Measurements from ENCODE around the gene LYST. TPM values are rescaled to one million over a fixed set of nuclear protein-coding genes. Genes with fewer than 3 reads are reported as not detected.
A peak's percentile ranks its signal among the peaks of the same experiment; 100 is the strongest.
"Not testable (repeated sequence)": the region's sequence is repeated elsewhere in the genome, so short reads cannot be mapped to it uniquely, and the experiment has no call there.

Gene LYST
- total RNA-seq, 1 donor from 2014 or later = 90.2 TPM

- POLR2A ChIA-PET = no interaction called here
- CTCF ChIA-PET = interaction anchor here (2.0 to 4.6 kb wide), 2 partner anchors 12 to 117 kb away, joined by 7 to 27 read pairs; no protein-coding TSS in a partner anchor
- no peak for TF ChIP-seq CTCF (IDR thresholded peaks at IDR 0.05)
- Mint-ChIP-seq H3K36me3 (ENCODE audit: low read depth) (peaks cover 18% of the 10 kb centered on the region), H3K27me3 (no peaks in the 10 kb centered on the region), H3K27ac (peak overlapping the region; percentile 38), H3K4me1 (peaks cover 72% of the 10 kb centered on the region), H3K9me3 (no peaks in the 10 kb centered on the region), H3K4me3 (no peak overlapping the region)
- intact Hi-C loops (cut with micrococcal nuclease) = no loop called here
- no peak for ATAC-seq (ENCODE audit: low read depth)
- DNase-seq = no peak
Measured at GRCh38 chr1:235854347-235854746, 12.4 kb downstream of the LYST start.

DNA sequence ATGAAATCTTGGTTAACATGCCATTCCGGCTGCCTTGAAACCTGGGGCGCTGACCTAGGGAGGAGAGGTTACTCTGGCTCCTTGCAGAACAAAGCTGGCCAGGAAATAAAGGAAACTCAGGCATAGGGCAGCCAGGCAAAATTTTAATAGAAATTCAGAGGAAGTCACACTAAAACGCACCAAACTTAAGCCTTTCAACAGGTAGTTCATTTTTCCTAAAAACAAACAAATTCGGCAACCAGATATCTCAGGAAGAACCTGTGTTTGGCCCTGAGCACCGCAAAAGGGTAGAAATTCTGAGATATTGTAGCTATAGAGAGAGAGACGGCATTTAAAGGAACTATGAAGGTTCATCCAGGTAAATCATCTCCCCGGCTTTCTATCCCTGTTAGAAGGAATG is 13.1 kb downstream of the LYST start:
- Mint-ChIP-seq H3K36me3 (ENCODE audit: low read depth) (peaks cover 19% of the 10 kb centered on the region), H3K27ac (no peak overlapping the region), H3K27me3 (no peaks in the 10 kb centered on the region), H3K4me1 (peaks cover 79% of the 10 kb centered on the region), H3K4me3 (no peak overlapping the region), H3K9me3 (no peaks in the 10 kb centered on the region)
- intact Hi-C loops (cut with micrococcal nuclease) = no loop called here
- ATAC-seq (ENCODE audit: low read depth) (no peak), DNase-seq (no peak)
- TF ChIP-seq CTCF (IDR thresholded peaks at IDR 0.05) = no peak
- CTCF ChIA-PET = interaction anchor here (4.6 kb wide), 1 partner anchor 11 kb away, joined by 27 read pairs; no protein-coding TSS in a partner anchor
- POLR2A ChIA-PET = no interaction called here

- TF ChIP-seq CTCF (IDR thresholded peaks at IDR 0.05) = no peak
- Mint-ChIP-seq H3K4me1 (peaks cover 85% of the 10 kb centered on the region), H3K9me3 (no peaks in the 10 kb centered on the region), H3K36me3 (ENCODE audit: low read depth) (peaks cover 22% of the 10 kb centered on the region), H3K27me3 (no peaks in the 10 kb centered on the region), H3K27ac (no peak overlapping the region), H3K4me3 (no peak overlapping the region)
- ATAC-seq (ENCODE audit: low read depth) = no peak
- CTCF ChIA-PET = interaction anchor here (4.6 kb wide), 1 partner anchor 10 kb away, joined by 27 read pairs; no protein-coding TSS in a partner anchor
- intact Hi-C loops (cut with micrococcal nuclease) = no loop called here
- POLR2A ChIA-PET = interaction anchor here (0.6 to 1.2 kb wide), 3 partner anchors 9 to 41 kb away, joined by 3 to 4 read pairs (median 3); no protein-coding TSS in a partner anchor
- no peak for DNase-seq
Measured at GRCh38 chr1:235852887-235853286, 13.8 kb downstream of the LYST start.

- TF ChIP-seq CTCF (IDR thresholded peaks at IDR 0.05) = no peak
- Mint-ChIP-seq H3K4me1 (peaks cover 86% of the 10 kb centered on the region), H3K4me3 (no peak overlapping the region), H3K27me3 (no peaks in the 10 kb centered on the region), H3K36me3 (ENCODE audit: low read depth) (peaks cover 29% of the 10 kb centered on the region), H3K27ac (no peak overlapping the region), H3K9me3 (peaks cover 6% of the 10 kb centered on the region)
- intact Hi-C loops (cut with micrococcal nuclease) = no loop called here
- ChIA-PET POLR2A (no interaction called here), CTCF (interaction anchor here (4.6 kb wide), 1 partner anchor 9 kb away, joined by 27 read pairs; no protein-coding TSS in a partner anchor)
- DNase-seq (no peak), ATAC-seq (ENCODE audit: low read depth) (no peak)
Measured at GRCh38 chr1:235851939-235852338, 14.8 kb downstream of the LYST start.

DNA sequence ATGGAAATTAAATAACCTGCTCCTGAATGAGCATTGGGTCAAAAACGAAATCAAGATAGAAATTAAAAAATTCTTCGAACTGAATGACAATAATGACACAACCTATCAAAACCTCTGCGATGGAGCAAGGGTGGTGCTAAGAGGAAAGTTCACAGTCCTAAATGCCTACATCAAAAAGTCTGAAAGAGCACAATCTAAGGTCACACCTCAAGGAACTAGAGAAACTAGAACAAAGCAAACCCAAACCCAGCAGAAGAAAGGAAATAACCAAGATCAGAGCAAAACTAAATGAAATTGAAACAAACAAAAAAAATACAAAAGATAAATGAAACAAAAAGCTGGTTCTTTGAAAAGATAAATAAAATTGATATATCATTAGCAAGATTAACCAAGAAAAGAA is 18.5 kb downstream of the LYST start:
- ChIA-PET POLR2A (interaction anchor here (0.6 to 1.2 kb wide), 2 partner anchors 9 to 75 kb away, joined by 3 read pairs; no protein-coding TSS in a partner anchor), CTCF (interaction anchor here (1.2 kb wide), 1 partner anchor 123 kb away, joined by 3 read pairs; no protein-coding TSS in a partner anchor)
- DNase-seq; ATAC-seq (ENCODE audit: low read depth); H3K27me3 Mint-ChIP-seq; H3K4me3 Mint-ChIP-seq; intact Hi-C loops (cut with micrococcal nuclease): not testable (repeated sequence)
- Mint-ChIP-seq H3K9me3 (peaks cover 11% of the 10 kb centered on the region), H3K4me1 (peaks cover 91% of the 10 kb centered on the region), H3K27ac (peak overlapping the region; percentile 54), H3K36me3 (ENCODE audit: low read depth) (peaks cover 36% of the 10 kb centered on the region)

DNA sequence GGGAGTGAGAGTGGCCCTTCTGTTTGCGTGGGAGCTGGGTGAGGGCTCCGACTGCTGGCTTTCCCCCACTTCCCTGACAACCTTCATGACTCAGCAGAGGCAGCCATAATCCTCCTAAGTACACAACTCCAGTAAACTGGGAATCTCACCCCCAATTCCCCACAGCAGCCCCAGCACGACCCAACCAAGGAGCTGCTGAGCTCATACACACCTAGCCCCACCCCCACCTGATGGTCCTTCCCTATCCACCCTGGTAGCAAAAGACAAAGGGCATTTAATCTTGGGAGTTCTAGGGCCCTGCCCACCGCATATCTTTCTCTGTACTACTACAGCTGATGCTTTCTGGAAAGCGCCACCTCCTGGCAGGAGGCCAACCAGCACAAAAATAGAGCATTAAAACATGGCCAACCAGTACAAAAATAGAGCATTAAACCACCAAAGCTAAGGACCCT is 21.0 kb downstream of the LYST start:
- DNase-seq; H3K4me3 Mint-ChIP-seq; H3K27me3 Mint-ChIP-seq; intact Hi-C loops (cut with micrococcal nuclease); ATAC-seq (ENCODE audit: low read depth): not testable (repeated sequence)
- Mint-ChIP-seq H3K4me1 (peaks cover 98% of the 10 kb centered on the region), H3K36me3 (ENCODE audit: low read depth) (peaks cover 32% of the 10 kb centered on the region), H3K9me3 (peaks cover 11% of the 10 kb centered on the region), H3K27ac (peak overlapping the region; percentile 68)
- POLR2A ChIA-PET = interaction anchor here (1.0 to 1.9 kb wide), 2 partner anchors 21 to 126 kb away, joined by 3 to 6 read pairs; partner anchors contain the start of gene LYST
- CTCF ChIA-PET = interaction anchor here (1.1 to 1.8 kb wide), 3 partner anchors 14 to 126 kb away, joined by 3 to 7 read pairs (median 5); no protein-coding TSS in a partner anchor

Data from activated B cell treated with CpG ODN at 0.5 μM for 24 hours (primary cell).